HepG2 (cell line): ENCODE results near the gene BRD3. TPM values are rescaled to one million over a fixed set of nuclear protein-coding genes. Genes with fewer than 3 reads are reported as not detected.

ENCODE experiments used
- ELF4 ChIP-seq: sonication (generic); formaldehyde crosslinking; IDR thresholded peaks from 2 replicates; pipeline ENCODE4 v1.5.0; 2020; ENCODE audit warnings: missing genetic modification reagents, mild to moderate bottlenecking, moderate library complexity, borderline replicate concordance
- FOXA3 ChIP-seq: IDR thresholded peaks from 2 replicates; pipeline ENCODE4 v1.6.1; 2016; ENCODE audit warnings: missing genetic modification reagents, missing compliant biosample characterization
- HMGA1 ChIP-seq: sonication (generic); formaldehyde crosslinking; conservative IDR thresholded peaks from 2 replicates; pipeline ENCODE4 v1.4.0; 2020; ENCODE audit warnings: missing genetic modification reagents
- KDM2A ChIP-seq: sonication (generic); formaldehyde crosslinking; IDR thresholded peaks from 2 replicates; pipeline ENCODE4 v1.4.0; 2020; ENCODE audit warnings: low read depth, missing genetic modification reagents, borderline replicate concordance
- NFAT5 ChIP-seq: sonication (generic); formaldehyde crosslinking; IDR thresholded peaks from 2 replicates; pipeline ENCODE4 v1.4.0; 2020; ENCODE audit warnings: missing genetic modification reagents
- TERF1 ChIP-seq: sonication (generic); formaldehyde crosslinking; IDR thresholded peaks from 2 replicates; pipeline ENCODE4 v1.8.0; 2022; ENCODE audit warnings: mild to moderate bottlenecking, missing genetic modification reagents, moderate library complexity
- ZFP62 ChIP-seq: sonication (generic); formaldehyde crosslinking; IDR thresholded peaks from 2 replicates; pipeline ENCODE4 v1.4.0; 2020; ENCODE audit warnings: missing genetic modification reagents
- ZNF232 ChIP-seq: sonication (generic); formaldehyde crosslinking; IDR thresholded peaks from 2 replicates; pipeline ENCODE4 v1.4.0; 2020; ENCODE audit warnings: missing genetic modification reagents, borderline replicate concordance
- ZNF274 ChIP-seq: sonication (generic); formaldehyde crosslinking; IDR thresholded peaks from 2 replicates; pipeline ENCODE4 v1.5.1; 2020; ENCODE audit warnings: mild to moderate bottlenecking, missing genetic modification reagents
- ZNF674 ChIP-seq: sonication (generic); formaldehyde crosslinking; IDR thresholded peaks from 2 replicates; pipeline ENCODE4 v1.5.0; 2020; ENCODE audit warnings: low read depth, mild to moderate bottlenecking, missing genetic modification reagents
- polyA plus RNA-seq, 8 experiments: library from polyadenylated mRNA; depleted of rRNA in 3 of 8; stranded (reverse) in 7 of 8; unstranded in 1 of 8; fragments of >200 nt; fragmentation: Illumina TruSeq in 4 of 8; extraction: Trizol in 4 of 8; gene quantifications; 2 replicates each; pipeline versions ENCODE4 v1.2.1 to v1.2.3, GENCODE V29; 2011 to 2016; ENCODE audit warnings: low read depth in 4 of 8, missing spikeins in 1 of 8, mixed read lengths in 1 of 8; ENCODE audit not compliant: insufficient read depth in 1 of 8
- total RNA-seq, 5 experiments: library from RNA; depleted of rRNA; stranded (reverse); fragments of >200 nt; fragmentation: Illumina TruSeq; extraction: Trizol; gene quantifications; 2 replicates each; pipeline ENCODE4 v1.2.3, GENCODE V29; 2016; ENCODE audit warnings: low read depth in 1 of 5
- TF ChIP-seq, protein P1 (sequence below): sonication (generic); formaldehyde crosslinking; conservative IDR thresholded peaks from 2 replicates; pipeline ENCODE4 v1.8.0; 2022; ENCODE audit warnings: missing genetic modification reagents
- TF ChIP-seq, protein P2 (sequence below): sonication (generic); formaldehyde crosslinking; IDR thresholded peaks from 2 replicates; pipeline ENCODE4 v1.4.0; 2020; ENCODE audit warnings: missing genetic modification reagents, borderline replicate concordance
- TF ChIP-seq, protein P3 (sequence below): sonication (generic); formaldehyde crosslinking; IDR thresholded peaks from 2 replicates; pipeline ENCODE4 v1.5.0; 2020; ENCODE audit warnings: mild to moderate bottlenecking, missing genetic modification reagents, borderline replicate concordance

BRD3 gene
- total and polyA plus RNA-seq, 2 of the 13 experiments (the other 11 are each of a cell fraction or from before 2014, with no cell fraction given), result 5.9 to 12.9 TPM

DNA sequence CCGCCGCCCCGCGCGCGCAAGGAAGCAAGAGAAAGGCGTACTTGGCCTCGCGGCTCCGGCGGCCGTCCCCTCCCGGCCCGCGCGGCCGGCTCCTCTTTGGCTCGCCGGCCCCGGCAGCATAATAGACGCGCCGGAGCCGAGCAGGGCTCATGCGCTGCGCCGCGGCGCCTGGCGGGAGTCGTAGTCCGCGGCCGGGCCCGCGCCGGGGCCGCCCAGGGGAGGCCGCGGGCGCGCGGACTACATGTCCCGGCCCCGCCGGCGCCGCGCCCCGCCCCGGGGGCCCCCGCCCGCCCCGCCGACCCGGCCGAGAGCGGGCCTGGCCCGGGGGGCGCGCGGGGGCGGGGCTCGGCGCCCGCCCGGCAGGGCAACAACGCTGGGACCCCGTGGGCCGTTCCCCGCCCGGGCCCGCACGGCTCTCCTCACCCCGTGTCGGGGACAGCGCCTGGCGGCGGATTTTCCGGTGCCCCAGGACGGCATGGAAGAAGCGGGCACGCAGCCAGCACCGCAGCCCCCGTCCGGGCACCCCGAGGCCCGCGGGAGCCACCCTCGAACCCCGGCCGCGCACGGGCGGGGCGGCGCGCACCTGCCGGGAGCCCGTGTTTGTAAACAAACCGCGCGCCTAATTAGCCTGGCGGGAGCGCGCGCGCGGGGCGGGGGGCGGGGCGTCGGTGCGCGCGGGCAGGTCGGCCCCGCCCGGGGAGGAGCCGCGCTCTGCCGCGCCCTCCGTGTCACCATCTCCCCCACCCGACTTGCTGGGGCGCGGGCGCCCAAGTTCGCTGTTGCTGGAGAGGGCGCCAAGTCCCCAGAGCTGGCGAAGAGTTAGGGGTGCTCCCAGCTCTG is at the start of gene BRD3 (continued):
- TF ChIP-seq, protein P1, sequence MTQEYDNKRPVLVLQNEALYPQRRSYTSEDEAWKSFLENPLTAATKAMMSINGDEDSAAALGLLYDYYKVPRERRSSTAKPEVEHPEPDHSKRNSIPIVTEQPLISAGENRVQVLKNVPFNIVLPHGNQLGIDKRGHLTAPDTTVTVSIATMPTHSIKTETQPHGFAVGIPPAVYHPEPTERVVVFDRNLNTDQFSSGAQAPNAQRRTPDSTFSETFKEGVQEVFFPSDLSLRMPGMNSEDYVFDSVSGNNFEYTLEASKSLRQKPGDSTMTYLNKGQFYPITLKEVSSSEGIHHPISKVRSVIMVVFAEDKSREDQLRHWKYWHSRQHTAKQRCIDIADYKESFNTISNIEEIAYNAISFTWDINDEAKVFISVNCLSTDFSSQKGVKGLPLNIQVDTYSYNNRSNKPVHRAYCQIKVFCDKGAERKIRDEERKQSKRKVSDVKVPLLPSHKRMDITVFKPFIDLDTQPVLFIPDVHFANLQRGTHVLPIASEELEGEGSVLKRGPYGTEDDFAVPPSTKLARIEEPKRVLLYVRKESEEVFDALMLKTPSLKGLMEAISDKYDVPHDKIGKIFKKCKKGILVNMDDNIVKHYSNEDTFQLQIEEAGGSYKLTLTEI (CRISPR knock-in tag), result no peak
- TF ChIP-seq ZNF274 (CRISPR knock-in tag) (0 out of 2 replicates have a peak, but pooled peaks have one; percentile 42), FOXA3 (CRISPR knock-in tag) (peak; percentile 28; the same call in 1 of the 2 replicates), ZNF674 (0 out of 2 replicates have a peak, but pooled peaks have one; percentile 47), TERF1 (CRISPR knock-in tag) (no peak), KDM2A (CRISPR knock-in tag) (peak; percentile 38; the same call in 1 of the 2 replicates), ZFP62 (CRISPR knock-in tag) (no peak), ELF4 (CRISPR knock-in tag) (no peak), NFAT5 (CRISPR knock-in tag) (no peak), ZNF232 (CRISPR knock-in tag) (peak; percentile 1; the same call in 1 of the 2 replicates), HMGA1 (CRISPR knock-in tag) (no peak)
- TF ChIP-seq, protein P2, sequence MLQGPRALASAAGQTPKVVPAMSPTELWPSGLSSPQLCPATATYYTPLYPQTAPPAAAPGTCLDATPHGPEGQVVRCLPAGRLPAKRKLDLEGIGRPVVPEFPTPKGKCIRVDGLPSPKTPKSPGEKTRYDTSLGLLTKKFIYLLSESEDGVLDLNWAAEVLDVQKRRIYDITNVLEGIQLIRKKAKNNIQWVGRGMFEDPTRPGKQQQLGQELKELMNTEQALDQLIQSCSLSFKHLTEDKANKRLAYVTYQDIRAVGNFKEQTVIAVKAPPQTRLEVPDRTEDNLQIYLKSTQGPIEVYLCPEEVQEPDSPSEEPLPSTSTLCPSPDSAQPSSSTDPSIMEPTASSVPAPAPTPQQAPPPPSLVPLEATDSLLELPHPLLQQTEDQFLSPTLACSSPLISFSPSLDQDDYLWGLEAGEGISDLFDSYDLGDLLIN (CRISPR knock-in tag), result no peak
- TF ChIP-seq, protein P3, sequence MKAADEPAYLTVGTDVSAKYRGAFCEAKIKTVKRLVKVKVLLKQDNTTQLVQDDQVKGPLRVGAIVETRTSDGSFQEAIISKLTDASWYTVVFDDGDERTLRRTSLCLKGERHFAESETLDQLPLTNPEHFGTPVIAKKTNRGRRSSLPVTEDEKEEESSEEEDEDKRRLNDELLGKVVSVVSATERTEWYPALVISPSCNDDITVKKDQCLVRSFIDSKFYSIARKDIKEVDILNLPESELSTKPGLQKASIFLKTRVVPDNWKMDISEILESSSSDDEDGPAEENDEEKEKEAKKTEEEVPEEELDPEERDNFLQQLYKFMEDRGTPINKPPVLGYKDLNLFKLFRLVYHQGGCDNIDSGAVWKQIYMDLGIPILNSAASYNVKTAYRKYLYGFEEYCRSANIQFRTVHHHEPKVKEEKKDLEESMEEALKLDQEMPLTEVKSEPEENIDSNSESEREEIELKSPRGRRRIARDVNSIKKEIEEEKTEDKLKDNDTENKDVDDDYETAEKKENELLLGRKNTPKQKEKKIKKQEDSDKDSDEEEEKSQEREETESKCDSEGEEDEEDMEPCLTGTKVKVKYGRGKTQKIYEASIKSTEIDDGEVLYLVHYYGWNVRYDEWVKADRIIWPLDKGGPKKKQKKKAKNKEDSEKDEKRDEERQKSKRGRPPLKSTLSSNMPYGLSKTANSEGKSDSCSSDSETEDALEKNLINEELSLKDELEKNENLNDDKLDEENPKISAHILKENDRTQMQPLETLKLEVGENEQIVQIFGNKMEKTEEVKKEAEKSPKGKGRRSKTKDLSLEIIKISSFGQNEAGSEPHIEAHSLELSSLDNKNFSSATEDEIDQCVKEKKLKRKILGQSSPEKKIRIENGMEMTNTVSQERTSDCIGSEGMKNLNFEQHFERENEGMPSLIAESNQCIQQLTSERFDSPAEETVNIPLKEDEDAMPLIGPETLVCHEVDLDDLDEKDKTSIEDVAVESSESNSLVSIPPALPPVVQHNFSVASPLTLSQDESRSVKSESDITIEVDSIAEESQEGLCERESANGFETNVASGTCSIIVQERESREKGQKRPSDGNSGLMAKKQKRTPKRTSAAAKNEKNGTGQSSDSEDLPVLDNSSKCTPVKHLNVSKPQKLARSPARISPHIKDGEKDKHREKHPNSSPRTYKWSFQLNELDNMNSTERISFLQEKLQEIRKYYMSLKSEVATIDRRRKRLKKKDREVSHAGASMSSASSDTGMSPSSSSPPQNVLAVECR (CRISPR knock-in tag), result peak; percentile 53; the same call in 1 of the 2 replicates
